ENCODE results near the gene TRPM6.
A peak's percentile ranks its signal among the peaks of the same experiment; 100 is the strongest.

Gene TRPM6

DNA sequence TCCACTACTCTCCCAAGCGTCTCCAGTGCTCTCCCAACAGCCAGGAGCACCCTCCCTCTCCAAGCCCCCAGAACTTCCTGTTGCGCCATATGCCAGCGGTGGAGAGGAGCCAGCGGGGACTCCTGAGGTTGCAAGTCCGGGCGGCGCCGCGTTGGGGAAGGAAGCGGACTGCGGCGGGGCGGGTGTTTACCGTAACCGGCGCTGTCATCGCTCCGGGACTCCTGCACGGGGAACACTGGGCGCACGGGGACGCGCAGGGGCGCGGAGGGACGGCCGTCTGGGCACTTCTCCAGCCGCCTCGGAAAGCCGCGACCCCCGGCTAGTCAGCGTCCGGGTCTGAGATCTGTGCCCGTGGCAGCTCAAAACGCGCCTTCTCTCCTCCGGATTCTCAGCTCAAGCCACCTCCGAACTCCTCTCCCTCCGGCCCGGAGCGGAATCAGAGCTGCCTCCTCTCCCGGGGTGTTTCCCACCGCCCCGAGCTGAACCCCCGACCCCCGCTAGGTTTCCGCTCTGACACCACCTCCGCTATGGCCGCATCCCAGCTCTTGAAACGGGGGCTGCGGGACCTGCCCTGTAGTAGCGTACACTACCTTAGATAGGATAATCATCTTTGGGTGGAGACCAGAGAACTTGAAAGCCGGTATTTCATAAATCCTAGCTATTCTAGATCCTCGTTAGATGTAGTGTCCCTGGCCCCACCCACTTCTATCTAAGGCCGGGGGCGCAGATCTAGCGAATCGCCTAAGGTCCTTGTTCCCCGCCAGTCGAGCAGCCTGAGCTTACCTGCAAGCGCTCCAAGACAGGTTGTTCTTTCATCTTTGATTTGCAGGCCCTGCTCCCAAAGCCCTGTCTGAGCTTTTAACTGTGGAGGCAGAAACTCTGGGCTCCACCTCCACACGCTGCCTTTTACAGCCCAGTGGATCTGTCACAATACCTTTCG lies at the start of gene TRPM6:
Gene TRPM6 (minus strand): TSS at position 881 of the 940 bp plus-strand sequence. CDS start 65 bp downstream, at position 816.
- Histone ChIP-seq H3K27ac (ENCODE audit: poor library complexity, severe bottlenecking) (no peak within 1 kb of the TSS), H3K4me1 (ENCODE audit: insufficient read depth, poor library complexity, severe bottlenecking) (no peaks in the 10 kb centered on the region), H3K9me3 (ENCODE audit: severe bottlenecking) (no peaks in the 10 kb centered on the region), H3K4me3 (ENCODE audit: severe bottlenecking) (peak within 1 kb of the TSS; percentile 45), H3K36me3 (ENCODE audit: low read depth) (no peaks in the 10 kb centered on the region), H3K27me3 (ENCODE audit: insufficient read depth, poor library complexity, severe bottlenecking) (no peaks in the 10 kb centered on the region)
- no peak for TF ChIP-seq CTCF (IDR thresholded peaks at IDR 0.05; ENCODE audit: poor library complexity, severe bottlenecking)
- DNase-seq (ENCODE audit: low spot score) (peak; percentile 76), ATAC-seq (ENCODE audit: low read depth) (peak; percentile 82)

DNA sequence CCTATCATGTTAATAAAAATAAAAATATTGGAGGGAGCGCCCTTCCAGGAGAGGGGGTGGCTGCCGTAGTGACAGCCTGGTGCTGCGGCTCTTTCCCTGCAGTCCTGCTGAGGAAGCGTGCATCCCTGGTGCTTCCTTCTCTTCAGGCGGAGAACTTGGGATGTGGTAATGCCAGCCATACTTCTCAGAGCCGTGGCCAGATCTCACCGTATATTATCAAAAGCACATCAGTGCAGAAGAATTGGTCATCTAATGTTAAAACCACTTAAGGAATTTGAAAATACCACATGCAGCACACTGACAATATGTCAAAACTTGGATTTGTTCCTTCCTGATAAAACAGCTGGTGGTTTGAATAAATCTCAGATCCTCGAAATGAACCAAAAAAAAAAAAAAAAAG lies 47.3 kb upstream of the TRPM6 start:
- no peaks in the 10 kb centered on the region for H3K4me1 ChIP-seq (ENCODE audit: insufficient read depth, poor library complexity, severe bottlenecking)
- H3K9me3 ChIP-seq (ENCODE audit: severe bottlenecking) = no peaks in the 10 kb centered on the region
- no peak for TF ChIP-seq CTCF (IDR thresholded peaks at IDR 0.05; ENCODE audit: poor library complexity, severe bottlenecking)
- H3K27ac ChIP-seq (ENCODE audit: poor library complexity, severe bottlenecking) = no peak overlapping the region
- DNase-seq (ENCODE audit: low spot score) (no peak), ATAC-seq (ENCODE audit: low read depth) (no peak)
- no peaks in the 10 kb centered on the region for H3K36me3 ChIP-seq (ENCODE audit: low read depth)
- H3K27me3 ChIP-seq (ENCODE audit: insufficient read depth, poor library complexity, severe bottlenecking) = no peaks in the 10 kb centered on the region
- no peak overlapping the region for H3K4me3 ChIP-seq (ENCODE audit: severe bottlenecking)

- Histone ChIP-seq H3K36me3 (ENCODE audit: low read depth) (no peaks in the 10 kb centered on the region), H3K4me1 (ENCODE audit: insufficient read depth, poor library complexity, severe bottlenecking) (no peaks in the 10 kb centered on the region), H3K27ac (ENCODE audit: poor library complexity, severe bottlenecking) (no peak overlapping the region), H3K27me3 (ENCODE audit: insufficient read depth, poor library complexity, severe bottlenecking) (no peaks in the 10 kb centered on the region), H3K4me3 (ENCODE audit: severe bottlenecking) (no peak overlapping the region), H3K9me3 (ENCODE audit: severe bottlenecking) (no peaks in the 10 kb centered on the region)
- no peak for TF ChIP-seq CTCF (IDR thresholded peaks at IDR 0.05; ENCODE audit: poor library complexity, severe bottlenecking)
- ATAC-seq (ENCODE audit: low read depth) = no peak
- no peak for DNase-seq (ENCODE audit: low spot score)
These were observed 34.0 kb upstream of the TRPM6 start for GRCh38 chr9:74921737-74922136.

DNA sequence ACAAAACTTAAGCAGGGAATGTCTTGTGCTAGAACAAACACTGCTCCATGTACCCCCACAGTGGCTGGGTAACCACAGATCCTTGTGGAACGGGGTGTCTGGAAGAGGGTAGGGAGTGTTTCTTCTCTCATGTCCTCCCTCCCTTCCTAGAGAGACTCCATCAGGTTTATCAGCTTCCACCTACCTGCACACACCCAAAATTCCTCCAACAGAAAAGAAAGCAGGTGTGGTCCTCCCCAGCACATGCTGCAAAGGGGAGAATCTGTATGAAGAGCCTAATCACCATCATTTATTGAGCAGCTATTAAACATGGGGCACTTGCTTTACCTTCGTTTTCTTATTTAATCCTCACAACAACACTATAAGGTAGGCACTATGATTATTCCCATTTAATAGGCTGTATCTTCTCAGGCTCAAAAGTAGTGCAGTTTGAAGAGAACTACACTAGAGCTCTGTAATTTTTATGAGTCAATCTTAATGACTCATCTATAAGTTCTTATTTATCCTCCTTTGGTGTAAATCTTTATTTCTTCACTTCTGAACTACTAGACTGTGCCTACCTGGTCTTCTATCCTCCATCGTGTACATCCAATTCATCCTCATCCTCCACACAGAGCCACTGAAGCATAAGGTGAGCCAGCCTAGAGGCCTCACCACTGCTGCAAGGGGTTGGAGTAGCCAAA lies 33.4 kb upstream of the TRPM6 start:
- Histone ChIP-seq H3K36me3 (ENCODE audit: low read depth) (no peaks in the 10 kb centered on the region), H3K27ac (ENCODE audit: poor library complexity, severe bottlenecking) (no peak overlapping the region), H3K9me3 (ENCODE audit: severe bottlenecking) (no peaks in the 10 kb centered on the region), H3K27me3 (ENCODE audit: insufficient read depth, poor library complexity, severe bottlenecking) (no peaks in the 10 kb centered on the region), H3K4me3 (ENCODE audit: severe bottlenecking) (no peak overlapping the region), H3K4me1 (ENCODE audit: insufficient read depth, poor library complexity, severe bottlenecking) (no peaks in the 10 kb centered on the region)
- TF ChIP-seq CTCF (IDR thresholded peaks at IDR 0.05; ENCODE audit: poor library complexity, severe bottlenecking) = no peak
- no peak for DNase-seq (ENCODE audit: low spot score)
- peak; percentile 69 for ATAC-seq (ENCODE audit: low read depth)

Measured in RWPE2 (cell line).